Measurements from ENCODE around the gene METTL25B. TPM values are rescaled to one million over a fixed set of nuclear protein-coding genes. Genes with fewer than 3 reads are reported as not detected.

The METTL25B gene
- total and polyA plus RNA-seq, 2 experiments from 2014 or later = 19.5 to 25.4 TPM

GRCh38 chr1:156772222-156772621 lies 44.0 kb downstream of the METTL25B start:
- Histone ChIP-seq H3K4me1 (ENCODE audit: low read depth) (peaks cover 49% of the 10 kb centered on the region), H3K27me3 (no peaks in the 10 kb centered on the region), H3K36me3 (no peaks in the 10 kb centered on the region), H3K27ac (peak overlapping the region; percentile 86), H3K4me3 (peak overlapping the region; percentile 7), H3K9me3 (ENCODE audit: low read depth) (no peaks in the 10 kb centered on the region)
- DNase-seq (ENCODE audit: low read depth in 1 of 2, low spot score in 1 of 2) = no peak
- no peak for TF ChIP-seq CTCF (IDR thresholded peaks at IDR 0.05; ENCODE audit: low read depth, low read length)

GRCh38 chr1:156772728-156773497 lies 44.6 kb downstream of the METTL25B start:
- Histone ChIP-seq H3K27ac (peak overlapping the region; percentile 86), H3K4me3 (peak overlapping the region; percentile 7), H3K27me3 (no peaks in the 10 kb centered on the region), H3K9me3 (ENCODE audit: low read depth) (no peaks in the 10 kb centered on the region), H3K36me3 (no peaks in the 10 kb centered on the region), H3K4me1 (ENCODE audit: low read depth) (peaks cover 56% of the 10 kb centered on the region)
- DNase-seq (ENCODE audit: low read depth in 1 of 2, low spot score in 1 of 2) = peak; percentile 38 to 65
- no peak for TF ChIP-seq CTCF (IDR thresholded peaks at IDR 0.05; ENCODE audit: low read depth, low read length)

- H3K27ac ChIP-seq = peak overlapping the region; percentile 86
- DNase-seq (ENCODE audit: low read depth in 1 of 2, low spot score in 1 of 2) = no peak
- no peaks in the 10 kb centered on the region for H3K27me3 ChIP-seq
- H3K4me1 ChIP-seq (ENCODE audit: low read depth) = peaks cover 57% of the 10 kb centered on the region
- peak overlapping the region; percentile 7 for H3K4me3 ChIP-seq
- H3K9me3 ChIP-seq (ENCODE audit: low read depth) = no peaks in the 10 kb centered on the region
- H3K36me3 ChIP-seq = no peaks in the 10 kb centered on the region
- no peak for TF ChIP-seq CTCF (IDR thresholded peaks at IDR 0.05; ENCODE audit: low read depth, low read length)
Observed at GRCh38 chr1:156773607-156774006, 45.3 kb downstream of the METTL25B start.

GRCh38 chr1:156775799-156776198 lies 47.5 kb downstream of the METTL25B start:
- Histone ChIP-seq H3K4me3 (no peak overlapping the region), H3K27me3 (no peaks in the 10 kb centered on the region), H3K27ac (peak overlapping the region; percentile 71), H3K36me3 (no peaks in the 10 kb centered on the region), H3K4me1 (ENCODE audit: low read depth) (peaks cover 48% of the 10 kb centered on the region), H3K9me3 (ENCODE audit: low read depth) (no peaks in the 10 kb centered on the region)
- DNase-seq (ENCODE audit: low read depth in 1 of 2, low spot score in 1 of 2) = no peak
- no peak for TF ChIP-seq CTCF (IDR thresholded peaks at IDR 0.05; ENCODE audit: low read depth, low read length)

GRCh38 chr1:156776942-156777341 lies 48.7 kb downstream of the METTL25B start:
- DNase-seq (ENCODE audit: low read depth in 1 of 2, low spot score in 1 of 2) = peak in 1 of 2 donors; percentile 10

More at GRCh38 chr1:156776942-156777341, 48.7 kb downstream of the METTL25B start:
- no peaks in the 10 kb centered on the region for H3K9me3 ChIP-seq (ENCODE audit: low read depth)
- no peak for TF ChIP-seq CTCF (IDR thresholded peaks at IDR 0.05; ENCODE audit: low read depth, low read length)
- no peak overlapping the region for H3K4me3 ChIP-seq
- H3K4me1 ChIP-seq (ENCODE audit: low read depth) = peaks cover 36% of the 10 kb centered on the region
- H3K36me3 ChIP-seq = no peaks in the 10 kb centered on the region
- H3K27me3 ChIP-seq = no peaks in the 10 kb centered on the region
- H3K27ac ChIP-seq = peak overlapping the region; percentile 71

Measured in cardiac muscle cell (in vitro differentiated cells and primary cell).